ENCODE results near the gene TUBA4A.

DNA sequence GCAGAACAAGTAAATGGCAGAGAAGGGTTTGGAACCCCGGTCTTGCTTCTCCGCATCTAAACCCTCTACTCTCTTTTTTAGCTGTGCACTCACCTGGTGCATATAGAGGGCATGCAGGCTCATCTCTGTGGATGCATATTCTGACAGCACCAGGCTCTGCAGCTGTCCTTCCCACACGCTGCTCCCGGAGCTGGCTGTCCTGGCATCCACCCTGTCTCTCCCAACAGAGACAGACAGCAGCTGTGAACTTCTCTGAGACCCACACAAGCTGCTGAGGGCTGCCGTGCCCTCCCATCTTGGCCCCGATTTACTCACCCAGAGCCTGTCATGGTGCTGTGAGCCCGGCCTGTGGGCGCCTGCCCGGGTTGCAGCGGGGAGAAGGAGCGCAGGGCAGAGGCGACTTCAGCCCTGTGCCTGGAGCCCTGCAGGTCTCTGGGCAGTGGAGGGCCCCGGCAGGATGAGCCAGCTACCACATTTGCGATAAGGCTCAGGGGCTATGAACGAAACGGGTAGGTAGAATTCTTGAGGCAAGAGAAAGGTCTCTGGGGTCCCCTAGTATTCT lies 31.7 kb downstream of the TUBA4A start:
- TF ChIP-seq, protein P1, sequence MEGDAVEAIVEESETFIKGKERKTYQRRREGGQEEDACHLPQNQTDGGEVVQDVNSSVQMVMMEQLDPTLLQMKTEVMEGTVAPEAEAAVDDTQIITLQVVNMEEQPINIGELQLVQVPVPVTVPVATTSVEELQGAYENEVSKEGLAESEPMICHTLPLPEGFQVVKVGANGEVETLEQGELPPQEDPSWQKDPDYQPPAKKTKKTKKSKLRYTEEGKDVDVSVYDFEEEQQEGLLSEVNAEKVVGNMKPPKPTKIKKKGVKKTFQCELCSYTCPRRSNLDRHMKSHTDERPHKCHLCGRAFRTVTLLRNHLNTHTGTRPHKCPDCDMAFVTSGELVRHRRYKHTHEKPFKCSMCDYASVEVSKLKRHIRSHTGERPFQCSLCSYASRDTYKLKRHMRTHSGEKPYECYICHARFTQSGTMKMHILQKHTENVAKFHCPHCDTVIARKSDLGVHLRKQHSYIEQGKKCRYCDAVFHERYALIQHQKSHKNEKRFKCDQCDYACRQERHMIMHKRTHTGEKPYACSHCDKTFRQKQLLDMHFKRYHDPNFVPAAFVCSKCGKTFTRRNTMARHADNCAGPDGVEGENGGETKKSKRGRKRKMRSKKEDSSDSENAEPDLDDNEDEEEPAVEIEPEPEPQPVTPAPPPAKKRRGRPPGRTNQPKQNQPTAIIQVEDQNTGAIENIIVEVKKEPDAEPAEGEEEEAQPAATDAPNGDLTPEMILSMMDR (IDR thresholded peaks at IDR 0.05): no peak
- TF ChIP-seq POLR2A (IDR thresholded peaks at IDR 0.05) (no peak), EP300 (IDR thresholded peaks at IDR 0.05) (no peak)

All from tibial nerve (tissue), 4 donors.